GM23338 (cell line): Measurements from ENCODE around the gene AMBP. TPM values are rescaled to one million over a fixed set of nuclear protein-coding genes. Genes with fewer than 3 reads are reported as not detected.

Experiments
- ATAC-seq: fragments of 200-7000 bp; cut with Tn5 transposase; 3 replicates; pipeline ENCODE4 v1.9.1; 2020
- DNase-seq: peaks from one replicate; pipeline ENCODE4 v3.0.0-alpha.2; 2015; ENCODE audit warnings: low spot score
- H2AFZ ChIP-seq: fragments of 200-600 bp; sonication (generic); 2 replicates; pipeline ENCODE4 v1.8.0; 2016; ENCODE audit warnings: antibody characterized with exemption, mild to moderate bottlenecking, moderate library complexity
- H3F3A ChIP-seq: fragments of 200-600 bp; sonication (generic); replicated peaks from 2 replicates; pipeline ENCODE4 v1.8.0; 2017; ENCODE audit warnings: antibody characterized with exemption, mixed run types, low read depth
- H3K27ac ChIP-seq: fragments of 200-600 bp; sonication (generic); 2 replicates; pipeline ENCODE4 v1.6.1; 2016; ENCODE audit warnings: low read depth
- H3K27me3 ChIP-seq: fragments of 200-600 bp; sonication (generic); 2 replicates; pipeline ENCODE4 v1.8.0; 2016; ENCODE audit warnings: mild to moderate bottlenecking, mixed run types, moderate library complexity; ENCODE audit not compliant: insufficient read depth
- H3K36me3 ChIP-seq: fragments of 200-600 bp; sonication (generic); 2 replicates; pipeline ENCODE4 v1.8.0; 2016; ENCODE audit warnings: mild to moderate bottlenecking; ENCODE audit not compliant: insufficient read depth
- H3K4me1 ChIP-seq: fragments of 200-600 bp; sonication (generic); 2 replicates; pipeline ENCODE4 v1.8.0; 2016; ENCODE audit warnings: mild to moderate bottlenecking, moderate library complexity; ENCODE audit not compliant: insufficient read depth
- H3K4me2 ChIP-seq: fragments of 200-600 bp; sonication (generic); 2 replicates; pipeline ENCODE4 v1.7.1; 2017; ENCODE audit warnings: mixed run types
- H3K4me3 ChIP-seq: fragments of 200-600 bp; sonication (generic); 2 replicates; pipeline ENCODE4 v1.6.1; 2016; ENCODE audit warnings: mixed run types
- H3K79me2 ChIP-seq: fragments of 200-600 bp; sonication (generic); replicated peaks from 2 replicates; pipeline ENCODE4 v1.8.0; 2017; ENCODE audit warnings: mild to moderate bottlenecking; ENCODE audit not compliant: insufficient read depth
- H3K9me2 ChIP-seq: fragments of 200-600 bp; sonication (generic); 2 replicates; pipeline ENCODE4 v1.8.0; 2017; ENCODE audit not compliant: insufficient read depth
- H4K20me1 ChIP-seq: fragments of 200-600 bp; sonication (generic); replicated peaks from 2 replicates; pipeline ENCODE4 v1.8.0; 2017; ENCODE audit warnings: mild to moderate bottlenecking; ENCODE audit not compliant: insufficient read depth
- H3K27ac Mint-ChIP-seq: 2 replicates; pipeline ENCODE4 v1.8.0; 2020; ENCODE audit warnings: inconsistent platforms, mild to moderate bottlenecking, moderate library complexity, mixed read lengths
- H3K27me3 Mint-ChIP-seq: 3 replicates; pipeline ENCODE4 v1.8.0; 2022; ENCODE audit warnings: low read depth, mild to moderate bottlenecking, moderate library complexity, mixed read lengths, inconsistent platforms; ENCODE audit not compliant: insufficient read depth, poor library complexity
- H3K36me3 Mint-ChIP-seq: 3 replicates; pipeline ENCODE4 v1.8.0; 2021; ENCODE audit warnings: low read depth, mild to moderate bottlenecking, inconsistent platforms, moderate library complexity, mixed read lengths
- H3K4me1 Mint-ChIP-seq: 3 replicates; pipeline ENCODE4 v1.8.0; 2020; ENCODE audit warnings: mild to moderate bottlenecking, inconsistent platforms, mixed read lengths
- H3K4me3 Mint-ChIP-seq: 3 replicates; pipeline ENCODE4 v1.8.0; 2021; ENCODE audit warnings: moderate library complexity, mild to moderate bottlenecking, inconsistent platforms, mixed read lengths
- H3K9me3 Mint-ChIP-seq: 3 replicates; pipeline ENCODE4 v1.8.0; 2020; ENCODE audit warnings: moderate library complexity, mild to moderate bottlenecking, inconsistent platforms, mixed read lengths
- CREB1 ChIP-seq: fragments of 250-450 bp; sonication (Bioruptor Pico); IDR thresholded peaks from 2 replicates; pipeline ENCODE4 v1.5.0; 2020; ENCODE audit warnings: low read depth, mild to moderate bottlenecking, moderate library complexity
- EZH2 ChIP-seq: fragments of 200-600 bp; sonication (generic); IDR thresholded peaks from one replicate; pipeline ENCODE4 v1.8.0; 2017; ENCODE audit warnings: antibody characterized with exemption, mild to moderate bottlenecking, low read depth; ENCODE audit not compliant: unreplicated experiment
- EZH2phosphoT487 ChIP-seq: fragments of 200-600 bp; sonication (generic); IDR thresholded peaks from one replicate; pipeline ENCODE4 v1.8.1; 2018; ENCODE audit warnings: antibody characterized with exemption; ENCODE audit not compliant: unreplicated experiment
- JUNB ChIP-seq: IDR thresholded peaks from one replicate; pipeline ENCODE4 v1.6.1; 2016; ENCODE audit warnings: antibody characterized with exemption; ENCODE audit not compliant: unreplicated experiment
- NANOG ChIP-seq: IDR thresholded peaks from 2 replicates; pipeline ENCODE4 v1.6.1; 2016; ENCODE audit warnings: antibody characterized with exemption, borderline replicate concordance
- POLR2AphosphoS5 ChIP-seq: IDR thresholded peaks from 2 replicates; pipeline ENCODE4 v1.6.1; 2016; ENCODE audit warnings: antibody characterized with exemption, low read depth
- STAT1 ChIP-seq: IDR thresholded peaks from one replicate; pipeline ENCODE4 v1.6.1; 2016; ENCODE audit warnings: antibody characterized with exemption; ENCODE audit not compliant: unreplicated experiment
- ZNF114 ChIP-seq: fragments of 250-450 bp; sonication (Bioruptor Pico); IDR thresholded peaks from 2 replicates; pipeline ENCODE4 v1.5.0; 2020; ENCODE audit warnings: mild to moderate bottlenecking, moderate library complexity
- ZNF331 ChIP-seq: fragments of 250-450 bp; sonication (Bioruptor Pico); IDR thresholded peaks from 2 replicates; pipeline ENCODE4 v1.5.0; 2020; ENCODE audit warnings: low read depth, mild to moderate bottlenecking, moderate library complexity
- polyA plus RNA-seq: library from polyadenylated mRNA; unstranded; fragments of >200 nt; fragmentation: Nextera tagmentation; extraction: Ambion mirVana; gene quantifications from 2 replicates; pipeline ENCODE4 v1.2.1, GENCODE V29; 2016
- total RNA-seq: library from RNA; depleted of rRNA; stranded (reverse); fragments of >200 nt; shearing (Covaris generic); gene quantifications from 2 replicates; pipeline ENCODE4 v1.2.3, GENCODE V29; 2014
- TF ChIP-seq, protein P1 (sequence below): IDR thresholded peaks from 2 replicates; pipeline ENCODE4 v1.6.1; 2016; ENCODE audit warnings: antibody characterized with exemption
- TF ChIP-seq, protein P2 (sequence below): fragments of 250-450 bp; sonication (Bioruptor Pico); IDR thresholded peaks from 2 replicates; pipeline ENCODE4 v1.5.0; 2020; ENCODE audit warnings: mild to moderate bottlenecking, moderate library complexity
- TF ChIP-seq, protein P3 (sequence below), 2 experiments: fragments of 200-600 bp in 1 of 2; sonication (generic) in 1 of 2; conservative IDR thresholded peaks; 2 replicates each; pipeline versions ENCODE4 v1.5.1 to v1.6.1; 2016 to 2017; ENCODE audit warnings: antibody characterized with exemption in 2 of 2, low read depth in 2 of 2, mild to moderate bottlenecking in 2 of 2, moderate library complexity in 1 of 2
- TF ChIP-seq, protein P4 (sequence below): IDR thresholded peaks from one replicate; pipeline ENCODE4 v1.6.1; 2018; ENCODE audit warnings: antibody characterized with exemption; ENCODE audit not compliant: unreplicated experiment

The AMBP gene
- total and polyA plus RNA-seq, 2 experiments from 2014 or later = 1.3 to 2.0 TPM

DNA sequence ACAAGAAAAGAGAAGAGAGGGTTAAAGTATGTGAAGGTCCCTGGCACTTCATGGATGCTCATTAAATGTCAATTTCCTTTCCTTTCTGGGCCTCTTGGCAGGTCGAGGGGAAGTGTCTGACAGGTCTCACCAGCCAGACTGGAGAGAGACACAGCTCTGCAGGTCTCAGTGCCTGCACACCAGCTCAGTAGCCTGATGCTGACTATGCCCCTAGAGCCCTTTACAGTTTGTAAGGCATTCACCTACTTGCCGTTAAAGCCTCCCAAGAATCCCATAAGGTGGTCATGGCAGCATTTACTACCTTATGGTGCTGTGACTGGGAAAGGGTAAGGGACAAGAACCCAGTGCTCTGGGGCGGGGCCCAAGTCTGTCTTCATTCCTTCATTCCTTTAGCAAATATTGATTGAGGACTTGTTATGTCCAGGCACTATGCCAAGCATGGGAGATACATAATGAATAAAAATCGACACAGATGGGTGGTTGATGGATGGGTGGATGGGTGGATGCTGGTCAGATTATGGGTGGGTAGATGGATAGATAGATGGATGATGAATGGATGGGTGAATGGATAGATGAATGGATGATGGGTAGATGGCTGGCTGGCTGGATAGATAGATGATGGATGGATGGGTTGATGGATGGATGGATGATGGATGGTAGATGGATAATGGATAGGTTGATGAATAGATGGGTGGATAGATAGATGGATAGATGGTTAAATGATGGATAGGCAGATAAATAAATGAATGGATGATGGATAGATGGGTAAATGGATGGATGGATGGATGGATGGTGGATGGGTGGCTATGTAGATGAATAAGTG is 42.3 kb upstream of the AMBP start:
- ATAC-seq (no peak), DNase-seq (no peak)
- no peaks in the 10 kb centered on the region; the same call in 2 of the 3 replicates for H3K36me3 Mint-ChIP-seq
- no peaks in the 10 kb centered on the region for H3K36me3 ChIP-seq
- no peak overlapping the region for H3K4me2 ChIP-seq
- no peaks in the 10 kb centered on the region for H3K9me2 ChIP-seq
- H3K27ac Mint-ChIP-seq = no peak overlapping the region
- H3K4me1 ChIP-seq = no peaks in the 10 kb centered on the region
- H3K27me3 Mint-ChIP-seq = peaks cover 10% of the 10 kb centered on the region
- H3K27me3 ChIP-seq = no peaks in the 10 kb centered on the region
- peaks cover 8% of the 10 kb centered on the region for H3K4me1 Mint-ChIP-seq
- no peak overlapping the region for H3K4me3 Mint-ChIP-seq
- H3K4me3 ChIP-seq = no peak overlapping the region
- no peaks in the 10 kb centered on the region for H3K79me2 ChIP-seq
- no peak overlapping the region for H3K27ac ChIP-seq
- no peaks in the 10 kb centered on the region for H4K20me1 ChIP-seq
- H2AFZ ChIP-seq = no peak overlapping the region
- no peak for TF ChIP-seq NANOG
- TF ChIP-seq, protein P1, sequence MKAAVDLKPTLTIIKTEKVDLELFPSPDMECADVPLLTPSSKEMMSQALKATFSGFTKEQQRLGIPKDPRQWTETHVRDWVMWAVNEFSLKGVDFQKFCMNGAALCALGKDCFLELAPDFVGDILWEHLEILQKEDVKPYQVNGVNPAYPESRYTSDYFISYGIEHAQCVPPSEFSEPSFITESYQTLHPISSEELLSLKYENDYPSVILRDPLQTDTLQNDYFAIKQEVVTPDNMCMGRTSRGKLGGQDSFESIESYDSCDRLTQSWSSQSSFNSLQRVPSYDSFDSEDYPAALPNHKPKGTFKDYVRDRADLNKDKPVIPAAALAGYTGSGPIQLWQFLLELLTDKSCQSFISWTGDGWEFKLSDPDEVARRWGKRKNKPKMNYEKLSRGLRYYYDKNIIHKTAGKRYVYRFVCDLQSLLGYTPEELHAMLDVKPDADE = no peak
- no peak for TF ChIP-seq EZH2
- TF ChIP-seq, protein P2, sequence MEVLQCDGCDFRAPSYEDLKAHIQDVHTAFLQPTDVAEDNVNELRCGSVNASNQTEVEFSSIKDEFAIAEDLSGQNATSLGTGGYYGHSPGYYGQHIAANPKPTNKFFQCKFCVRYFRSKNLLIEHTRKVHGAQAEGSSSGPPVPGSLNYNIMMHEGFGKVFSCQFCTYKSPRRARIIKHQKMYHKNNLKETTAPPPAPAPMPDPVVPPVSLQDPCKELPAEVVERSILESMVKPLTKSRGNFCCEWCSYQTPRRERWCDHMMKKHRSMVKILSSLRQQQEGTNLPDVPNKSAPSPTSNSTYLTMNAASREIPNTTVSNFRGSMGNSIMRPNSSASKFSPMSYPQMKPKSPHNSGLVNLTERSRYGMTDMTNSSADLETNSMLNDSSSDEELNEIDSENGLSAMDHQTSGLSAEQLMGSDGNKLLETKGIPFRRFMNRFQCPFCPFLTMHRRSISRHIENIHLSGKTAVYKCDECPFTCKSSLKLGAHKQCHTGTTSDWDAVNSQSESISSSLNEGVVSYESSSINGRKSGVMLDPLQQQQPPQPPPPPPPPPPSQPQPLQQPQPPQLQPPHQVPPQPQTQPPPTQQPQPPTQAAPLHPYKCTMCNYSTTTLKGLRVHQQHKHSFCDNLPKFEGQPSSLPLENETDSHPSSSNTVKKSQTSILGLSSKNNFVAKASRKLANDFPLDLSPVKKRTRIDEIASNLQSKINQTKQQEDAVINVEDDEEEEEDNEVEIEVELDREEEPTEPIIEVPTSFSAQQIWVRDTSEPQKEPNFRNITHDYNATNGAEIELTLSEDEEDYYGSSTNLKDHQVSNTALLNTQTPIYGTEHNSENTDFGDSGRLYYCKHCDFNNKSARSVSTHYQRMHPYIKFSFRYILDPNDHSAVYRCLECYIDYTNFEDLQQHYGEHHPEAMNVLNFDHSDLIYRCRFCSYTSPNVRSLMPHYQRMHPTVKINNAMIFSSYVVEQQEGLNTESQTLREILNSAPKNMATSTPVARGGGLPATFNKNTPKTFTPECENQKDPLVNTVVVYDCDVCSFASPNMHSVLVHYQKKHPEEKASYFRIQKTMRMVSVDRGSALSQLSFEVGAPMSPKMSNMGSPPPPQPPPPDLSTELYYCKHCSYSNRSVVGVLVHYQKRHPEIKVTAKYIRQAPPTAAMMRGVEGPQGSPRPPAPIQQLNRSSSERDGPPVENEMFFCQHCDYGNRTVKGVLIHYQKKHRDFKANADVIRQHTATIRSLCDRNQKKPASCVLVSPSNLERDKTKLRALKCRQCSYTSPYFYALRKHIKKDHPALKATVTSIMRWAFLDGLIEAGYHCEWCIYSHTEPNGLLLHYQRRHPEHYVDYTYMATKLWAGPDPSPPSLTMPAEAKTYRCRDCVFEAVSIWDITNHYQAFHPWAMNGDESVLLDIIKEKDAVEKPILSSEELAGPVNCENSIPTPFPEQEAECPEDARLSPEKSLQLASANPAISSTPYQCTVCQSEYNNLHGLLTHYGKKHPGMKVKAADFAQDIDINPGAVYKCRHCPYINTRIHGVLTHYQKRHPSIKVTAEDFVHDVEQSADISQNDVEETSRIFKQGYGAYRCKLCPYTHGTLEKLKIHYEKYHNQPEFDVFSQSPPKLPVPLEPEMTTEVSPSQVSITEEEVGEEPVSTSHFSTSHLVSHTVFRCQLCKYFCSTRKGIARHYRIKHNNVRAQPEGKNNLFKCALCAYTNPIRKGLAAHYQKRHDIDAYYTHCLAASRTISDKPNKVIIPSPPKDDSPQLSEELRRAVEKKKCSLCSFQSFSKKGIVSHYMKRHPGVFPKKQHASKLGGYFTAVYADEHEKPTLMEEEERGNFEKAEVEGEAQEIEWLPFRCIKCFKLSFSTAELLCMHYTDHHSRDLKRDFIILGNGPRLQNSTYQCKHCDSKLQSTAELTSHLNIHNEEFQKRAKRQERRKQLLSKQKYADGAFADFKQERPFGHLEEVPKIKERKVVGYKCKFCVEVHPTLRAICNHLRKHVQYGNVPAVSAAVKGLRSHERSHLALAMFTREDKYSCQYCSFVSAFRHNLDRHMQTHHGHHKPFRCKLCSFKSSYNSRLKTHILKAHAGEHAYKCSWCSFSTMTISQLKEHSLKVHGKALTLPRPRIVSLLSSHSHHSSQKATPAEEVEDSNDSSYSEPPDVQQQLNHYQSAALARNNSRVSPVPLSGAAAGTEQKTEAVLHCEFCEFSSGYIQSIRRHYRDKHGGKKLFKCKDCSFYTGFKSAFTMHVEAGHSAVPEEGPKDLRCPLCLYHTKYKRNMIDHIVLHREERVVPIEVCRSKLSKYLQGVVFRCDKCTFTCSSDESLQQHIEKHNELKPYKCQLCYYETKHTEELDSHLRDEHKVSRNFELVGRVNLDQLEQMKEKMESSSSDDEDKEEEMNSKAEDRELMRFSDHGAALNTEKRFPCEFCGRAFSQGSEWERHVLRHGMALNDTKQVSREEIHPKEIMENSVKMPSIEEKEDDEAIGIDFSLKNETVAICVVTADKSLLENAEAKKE (CRISPR knock-in tag) = no peak
- TF ChIP-seq, protein P3, sequence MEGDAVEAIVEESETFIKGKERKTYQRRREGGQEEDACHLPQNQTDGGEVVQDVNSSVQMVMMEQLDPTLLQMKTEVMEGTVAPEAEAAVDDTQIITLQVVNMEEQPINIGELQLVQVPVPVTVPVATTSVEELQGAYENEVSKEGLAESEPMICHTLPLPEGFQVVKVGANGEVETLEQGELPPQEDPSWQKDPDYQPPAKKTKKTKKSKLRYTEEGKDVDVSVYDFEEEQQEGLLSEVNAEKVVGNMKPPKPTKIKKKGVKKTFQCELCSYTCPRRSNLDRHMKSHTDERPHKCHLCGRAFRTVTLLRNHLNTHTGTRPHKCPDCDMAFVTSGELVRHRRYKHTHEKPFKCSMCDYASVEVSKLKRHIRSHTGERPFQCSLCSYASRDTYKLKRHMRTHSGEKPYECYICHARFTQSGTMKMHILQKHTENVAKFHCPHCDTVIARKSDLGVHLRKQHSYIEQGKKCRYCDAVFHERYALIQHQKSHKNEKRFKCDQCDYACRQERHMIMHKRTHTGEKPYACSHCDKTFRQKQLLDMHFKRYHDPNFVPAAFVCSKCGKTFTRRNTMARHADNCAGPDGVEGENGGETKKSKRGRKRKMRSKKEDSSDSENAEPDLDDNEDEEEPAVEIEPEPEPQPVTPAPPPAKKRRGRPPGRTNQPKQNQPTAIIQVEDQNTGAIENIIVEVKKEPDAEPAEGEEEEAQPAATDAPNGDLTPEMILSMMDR (conservative IDR thresholded peaks at IDR 0.05; ENCODE audit: low read depth in 2 of 2) = no peak
- TF ChIP-seq ZNF114 = no peak
- TF ChIP-seq ZNF331 (CRISPR knock-in tag) = no peak
- no peak for TF ChIP-seq POLR2AphosphoS5
- TF ChIP-seq, protein P4, sequence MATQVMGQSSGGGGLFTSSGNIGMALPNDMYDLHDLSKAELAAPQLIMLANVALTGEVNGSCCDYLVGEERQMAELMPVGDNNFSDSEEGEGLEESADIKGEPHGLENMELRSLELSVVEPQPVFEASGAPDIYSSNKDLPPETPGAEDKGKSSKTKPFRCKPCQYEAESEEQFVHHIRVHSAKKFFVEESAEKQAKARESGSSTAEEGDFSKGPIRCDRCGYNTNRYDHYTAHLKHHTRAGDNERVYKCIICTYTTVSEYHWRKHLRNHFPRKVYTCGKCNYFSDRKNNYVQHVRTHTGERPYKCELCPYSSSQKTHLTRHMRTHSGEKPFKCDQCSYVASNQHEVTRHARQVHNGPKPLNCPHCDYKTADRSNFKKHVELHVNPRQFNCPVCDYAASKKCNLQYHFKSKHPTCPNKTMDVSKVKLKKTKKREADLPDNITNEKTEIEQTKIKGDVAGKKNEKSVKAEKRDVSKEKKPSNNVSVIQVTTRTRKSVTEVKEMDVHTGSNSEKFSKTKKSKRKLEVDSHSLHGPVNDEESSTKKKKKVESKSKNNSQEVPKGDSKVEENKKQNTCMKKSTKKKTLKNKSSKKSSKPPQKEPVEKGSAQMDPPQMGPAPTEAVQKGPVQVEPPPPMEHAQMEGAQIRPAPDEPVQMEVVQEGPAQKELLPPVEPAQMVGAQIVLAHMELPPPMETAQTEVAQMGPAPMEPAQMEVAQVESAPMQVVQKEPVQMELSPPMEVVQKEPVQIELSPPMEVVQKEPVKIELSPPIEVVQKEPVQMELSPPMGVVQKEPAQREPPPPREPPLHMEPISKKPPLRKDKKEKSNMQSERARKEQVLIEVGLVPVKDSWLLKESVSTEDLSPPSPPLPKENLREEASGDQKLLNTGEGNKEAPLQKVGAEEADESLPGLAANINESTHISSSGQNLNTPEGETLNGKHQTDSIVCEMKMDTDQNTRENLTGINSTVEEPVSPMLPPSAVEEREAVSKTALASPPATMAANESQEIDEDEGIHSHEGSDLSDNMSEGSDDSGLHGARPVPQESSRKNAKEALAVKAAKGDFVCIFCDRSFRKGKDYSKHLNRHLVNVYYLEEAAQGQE = no peak
- TF ChIP-seq JUNB = no peak
- TF ChIP-seq CREB1 (CRISPR knock-in tag) = no peak
- TF ChIP-seq EZH2phosphoT487 = no peak
- no peak for TF ChIP-seq STAT1
- no peaks in the 10 kb centered on the region for H3F3A ChIP-seq
- H3K9me3 Mint-ChIP-seq = no peaks in the 10 kb centered on the region
